ENCODE results near the gene VWA7.
"Not testable (repeated sequence)": the region's sequence is repeated elsewhere in the genome, so short reads cannot be mapped to it uniquely, and the experiment has no call there.

VWA7 gene

GRCh38 chr6:31819871-31820299 lies 42.8 kb upstream of the VWA7 start:
- no peak overlapping the region for H3K4me3 ChIP-seq (replicated peaks; ENCODE audit: low read depth, low read length)
- no peak for DNase-seq (ENCODE audit: low read depth)
- TF ChIP-seq, protein P1, sequence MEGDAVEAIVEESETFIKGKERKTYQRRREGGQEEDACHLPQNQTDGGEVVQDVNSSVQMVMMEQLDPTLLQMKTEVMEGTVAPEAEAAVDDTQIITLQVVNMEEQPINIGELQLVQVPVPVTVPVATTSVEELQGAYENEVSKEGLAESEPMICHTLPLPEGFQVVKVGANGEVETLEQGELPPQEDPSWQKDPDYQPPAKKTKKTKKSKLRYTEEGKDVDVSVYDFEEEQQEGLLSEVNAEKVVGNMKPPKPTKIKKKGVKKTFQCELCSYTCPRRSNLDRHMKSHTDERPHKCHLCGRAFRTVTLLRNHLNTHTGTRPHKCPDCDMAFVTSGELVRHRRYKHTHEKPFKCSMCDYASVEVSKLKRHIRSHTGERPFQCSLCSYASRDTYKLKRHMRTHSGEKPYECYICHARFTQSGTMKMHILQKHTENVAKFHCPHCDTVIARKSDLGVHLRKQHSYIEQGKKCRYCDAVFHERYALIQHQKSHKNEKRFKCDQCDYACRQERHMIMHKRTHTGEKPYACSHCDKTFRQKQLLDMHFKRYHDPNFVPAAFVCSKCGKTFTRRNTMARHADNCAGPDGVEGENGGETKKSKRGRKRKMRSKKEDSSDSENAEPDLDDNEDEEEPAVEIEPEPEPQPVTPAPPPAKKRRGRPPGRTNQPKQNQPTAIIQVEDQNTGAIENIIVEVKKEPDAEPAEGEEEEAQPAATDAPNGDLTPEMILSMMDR (IDR thresholded peaks at IDR 0.05; ENCODE audit: low read length, missing control alignments) = no peak

DNA sequence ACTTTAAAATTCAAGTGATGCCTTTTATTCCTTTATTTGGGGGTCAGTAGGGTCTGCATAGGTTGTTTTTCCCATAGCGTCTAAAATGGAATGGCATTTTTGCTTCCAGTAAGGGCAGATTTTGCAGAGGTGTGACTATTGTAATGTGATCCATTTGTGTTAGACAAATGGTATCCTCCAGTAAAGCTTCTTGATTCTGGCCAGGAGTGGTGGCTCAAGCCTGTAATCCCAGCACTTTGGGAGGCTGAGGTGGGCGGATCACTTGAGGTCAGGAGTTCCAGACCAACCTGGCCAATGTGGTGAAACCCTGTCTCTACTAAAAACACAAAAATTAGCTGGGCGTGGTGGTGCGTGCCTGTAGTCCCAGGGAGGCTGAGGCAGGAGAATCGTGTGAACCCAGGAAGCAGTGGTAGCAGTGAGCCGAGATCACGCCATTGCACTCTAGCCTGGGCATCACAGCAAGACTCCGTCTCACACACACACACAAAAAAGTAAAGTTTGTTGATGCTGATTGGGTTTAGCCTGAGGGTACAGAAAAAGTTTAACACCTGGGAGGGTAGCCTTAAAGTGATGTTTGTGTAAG lies 40.9 kb upstream of the VWA7 start:
- DNase-seq (ENCODE audit: low read depth) = not testable (repeated sequence)
- H3K4me3 ChIP-seq (replicated peaks; ENCODE audit: low read depth, low read length) = peak overlapping the region; percentile 54

DNA sequence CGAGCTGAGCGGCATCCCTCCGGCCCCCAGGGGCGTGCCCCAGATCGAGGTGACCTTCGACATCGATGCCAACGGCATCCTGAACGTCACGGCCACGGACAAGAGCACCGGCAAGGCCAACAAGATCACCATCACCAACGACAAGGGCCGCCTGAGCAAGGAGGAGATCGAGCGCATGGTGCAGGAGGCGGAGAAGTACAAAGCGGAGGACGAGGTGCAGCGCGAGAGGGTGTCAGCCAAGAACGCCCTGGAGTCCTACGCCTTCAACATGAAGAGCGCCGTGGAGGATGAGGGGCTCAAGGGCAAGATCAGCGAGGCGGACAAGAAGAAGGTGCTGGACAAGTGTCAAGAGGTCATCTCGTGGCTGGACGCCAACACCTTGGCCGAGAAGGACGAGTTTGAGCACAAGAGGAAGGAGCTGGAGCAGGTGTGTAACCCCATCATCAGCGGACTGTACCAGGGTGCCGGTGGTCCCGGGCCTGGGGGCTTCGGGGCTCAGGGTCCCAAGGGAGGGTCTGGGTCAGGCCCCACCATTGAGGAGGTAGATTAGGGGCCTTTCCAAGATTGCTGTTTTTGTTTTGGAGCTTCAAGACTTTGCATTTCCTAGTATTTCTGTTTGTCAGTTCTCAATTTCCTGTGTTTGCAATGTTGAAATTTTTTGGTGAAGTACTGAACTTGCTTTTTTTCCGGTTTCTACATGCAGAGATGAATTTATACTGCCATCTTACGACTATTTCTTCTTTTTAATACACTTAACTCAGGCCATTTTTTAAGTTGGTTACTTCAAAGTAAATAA lies 40.2 kb upstream of the VWA7 start:
- not testable (repeated sequence) for DNase-seq (ENCODE audit: low read depth)
- H3K4me3 ChIP-seq (replicated peaks; ENCODE audit: low read depth, low read length) = peak overlapping the region; percentile 54

DNA sequence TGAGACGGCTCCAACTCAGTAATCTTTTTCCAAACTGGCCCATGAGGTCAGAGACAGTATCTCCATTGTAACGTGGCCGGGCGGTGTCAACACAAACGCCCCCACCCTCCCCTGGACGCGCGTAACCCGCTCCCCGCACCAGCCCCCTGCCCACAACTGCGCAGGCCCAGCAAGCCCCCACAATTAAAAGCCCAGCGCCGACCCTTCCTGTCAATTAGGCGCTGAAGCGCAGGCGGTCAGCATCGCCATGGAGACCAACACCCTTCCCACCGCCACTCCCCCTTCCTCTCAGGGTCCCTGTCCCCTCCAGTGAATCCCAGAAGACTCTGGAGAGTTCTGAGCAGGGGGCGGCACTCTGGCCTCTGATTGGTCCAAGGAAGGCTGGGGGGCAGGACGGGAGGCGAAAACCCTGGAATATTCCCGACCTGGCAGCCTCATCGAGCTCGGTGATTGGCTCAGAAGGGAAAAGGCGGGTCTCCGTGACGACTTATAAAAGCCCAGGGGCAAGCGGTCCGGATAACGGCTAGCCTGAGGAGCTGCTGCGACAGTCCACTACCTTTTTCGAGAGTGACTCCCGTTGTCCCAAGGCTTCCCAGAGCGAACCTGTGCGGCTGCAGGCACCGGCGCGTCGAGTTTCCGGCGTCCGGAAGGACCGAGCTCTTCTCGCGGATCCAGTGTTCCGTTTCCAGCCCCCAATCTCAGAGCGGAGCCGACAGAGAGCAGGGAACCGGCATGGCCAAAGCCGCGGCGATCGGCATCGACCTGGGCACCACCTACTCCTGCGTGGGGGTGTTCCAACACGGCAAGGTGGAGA lies 38.1 kb upstream of the VWA7 start, which contains the start of the genes HSPA1A and HSPA1L:
Gene HSPA1A, plus strand, starts transcription at position 519 of the 814 bp plus-strand sequence. Its CDS starts 214 bp downstream, at position 733.
Gene HSPA1L, minus strand, starts transcription at position 259 of the 814 bp plus-strand sequence. CDS start 3,311 bp downstream, outside the sequence.
- TF ChIP-seq, protein P1 (IDR thresholded peaks at IDR 0.05; ENCODE audit: low read length, missing control alignments) = no peak
- peak; percentile 96 for DNase-seq (ENCODE audit: low read depth)
- H3K4me3 ChIP-seq (replicated peaks; ENCODE audit: low read depth, low read length) = peak within 1 kb of the TSS; percentile 66

DNA sequence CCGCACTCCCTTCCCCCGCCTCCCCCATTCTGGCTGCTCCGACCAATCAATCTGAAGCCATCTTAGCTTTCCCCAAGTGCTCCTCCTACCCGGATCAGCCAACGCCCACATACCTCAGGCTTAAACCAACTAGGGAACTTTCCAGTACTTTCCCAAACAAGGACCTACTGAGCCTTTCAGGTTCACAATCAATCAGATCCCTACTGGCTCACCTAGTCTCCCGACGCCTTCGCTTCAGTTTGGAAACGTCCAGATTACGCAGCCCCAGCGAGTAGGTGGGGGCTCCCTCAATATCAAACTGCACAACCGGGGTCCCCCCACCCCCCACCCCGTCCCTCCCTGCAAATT lies 37.5 kb upstream of the VWA7 start:
- peak; percentile 98 for DNase-seq (ENCODE audit: low read depth)
- TF ChIP-seq, protein P1 (IDR thresholded peaks at IDR 0.05; ENCODE audit: low read length, missing control alignments) = no peak
- peak overlapping the region; percentile 66 for H3K4me3 ChIP-seq (replicated peaks; ENCODE audit: low read depth, low read length)

DNA sequence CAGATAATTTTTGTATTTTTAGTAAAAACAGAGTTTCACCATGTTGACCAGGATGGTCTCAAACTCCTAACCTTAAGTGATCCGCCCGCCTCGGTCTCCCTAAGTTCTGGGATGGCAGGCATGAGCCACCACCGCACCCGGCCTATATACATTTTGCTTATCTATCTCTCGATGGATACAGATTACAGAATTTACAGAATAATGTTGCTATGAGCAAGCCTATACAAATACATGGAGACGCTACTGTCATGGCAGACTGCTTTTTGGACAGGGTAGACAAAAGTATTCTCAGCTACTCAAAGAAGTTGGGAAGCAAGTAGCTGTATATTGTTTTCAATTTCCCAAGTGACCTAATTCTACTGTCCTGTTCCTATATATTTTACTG lies 36.3 kb upstream of the VWA7 start:
- no peak overlapping the region for H3K4me3 ChIP-seq (replicated peaks; ENCODE audit: low read depth, low read length)
- TF ChIP-seq, protein P1 (IDR thresholded peaks at IDR 0.05; ENCODE audit: low read length, missing control alignments) = no peak

DNA sequence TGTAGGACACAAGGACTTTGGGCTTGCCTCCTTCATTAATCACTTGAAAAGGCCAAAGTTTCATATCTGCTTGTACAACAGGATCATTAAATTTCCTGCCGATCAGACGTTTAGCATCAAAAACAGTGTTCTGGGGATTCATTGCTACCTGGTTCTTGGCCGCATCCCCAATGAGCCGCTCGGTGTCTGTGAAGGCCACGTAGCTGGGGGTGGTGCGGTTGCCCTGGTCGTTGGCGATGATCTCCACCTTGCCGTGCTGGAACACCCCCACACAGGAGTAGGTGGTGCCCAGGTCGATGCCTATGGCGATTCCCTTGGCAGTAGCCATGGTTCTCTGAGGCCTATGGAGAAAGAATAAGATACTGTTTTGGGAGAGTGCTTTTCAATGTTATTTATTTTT lies 34.5 kb upstream of the VWA7 start:
- DNase-seq (ENCODE audit: low read depth) = no peak
- no peak overlapping the region for H3K4me3 ChIP-seq (replicated peaks; ENCODE audit: low read depth, low read length)

More for the DNA sequence above, 36.3 kb upstream of the VWA7 start:
- DNase-seq (ENCODE audit: low read depth) = no peak

DNA sequence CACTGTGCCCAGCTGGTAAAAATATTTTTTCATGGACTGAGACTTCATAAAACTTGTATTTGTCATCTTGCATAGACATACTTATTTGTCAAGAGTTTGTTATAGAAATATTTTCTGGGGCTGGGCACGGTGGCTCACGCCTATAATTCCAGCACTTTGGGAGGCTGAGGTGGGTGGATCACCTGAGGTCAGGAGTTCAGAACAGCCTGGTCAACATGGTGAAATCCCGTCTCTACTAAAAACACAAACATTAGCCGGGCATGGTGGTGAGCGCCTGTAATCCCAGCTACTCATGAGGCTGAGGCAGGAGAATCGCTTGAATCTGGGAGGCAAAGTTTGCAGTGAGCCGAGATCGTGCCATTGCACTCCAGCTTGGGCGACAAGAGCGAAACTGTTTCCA lies 31.5 kb upstream of the VWA7 start:
- H3K4me3 ChIP-seq (replicated peaks; ENCODE audit: low read depth, low read length) = not testable (repeated sequence)

More for the DNA sequence above, 34.5 kb upstream of the VWA7 start:
- TF ChIP-seq, protein P1 (IDR thresholded peaks at IDR 0.05; ENCODE audit: low read length, missing control alignments) = no peak

More for the DNA sequence above, 31.5 kb upstream of the VWA7 start:
- not testable (repeated sequence) for DNase-seq (ENCODE audit: low read depth)

All from fibroblast of pulmonary artery (primary cell).